ENCODE results near the gene BACH1.

BACH1 gene

GRCh38 chr21:29257701-29258100 is 41.0 kb upstream of the BACH1 start:
- no peak overlapping the region for H3K27ac ChIP-seq
- no peaks in the 10 kb centered on the region for H3K36me3 ChIP-seq
- no peak for TF ChIP-seq CTCF (IDR thresholded peaks at IDR 0.05)

GRCh38 chr21:29258626-29259338 is 39.9 kb upstream of the BACH1 start:
- no peak for TF ChIP-seq CTCF (IDR thresholded peaks at IDR 0.05)
- H3K36me3 ChIP-seq = no peaks in the 10 kb centered on the region
- H3K27me3 ChIP-seq = no peaks in the 10 kb centered on the region
- H3K4me1 ChIP-seq (ENCODE audit: control insufficient read depth in 1 of 2, insufficient read depth in 1 of 2, low read depth in 1 of 2, low read length in 1 of 2) = no peaks in the 10 kb centered on the region
- H3K27ac ChIP-seq = no peak overlapping the region
- H3K4me3 ChIP-seq (ENCODE audit: low read depth in 1 of 2, low read length in 1 of 2) = no peak overlapping the region
- peaks cover 5% of the 10 kb centered on the region for H3K9me3 ChIP-seq

More at GRCh38 chr21:29257701-29258100, 41.0 kb upstream of the BACH1 start:
- Histone ChIP-seq H3K9me3 (peaks cover 5% of the 10 kb centered on the region), H3K4me1 (ENCODE audit: control insufficient read depth in 1 of 2, insufficient read depth in 1 of 2, low read depth in 1 of 2, low read length in 1 of 2) (no peaks in the 10 kb centered on the region), H3K4me3 (ENCODE audit: low read depth in 1 of 2, low read length in 1 of 2) (no peak overlapping the region), H3K27me3 (no peaks in the 10 kb centered on the region)

GRCh38 chr21:29260461-29260860 is 38.3 kb upstream of the BACH1 start:
- Histone ChIP-seq H3K4me3 (ENCODE audit: low read depth in 1 of 2, low read length in 1 of 2) (no peak overlapping the region), H3K27me3 (no peaks in the 10 kb centered on the region), H3K4me1 (ENCODE audit: control insufficient read depth in 1 of 2, insufficient read depth in 1 of 2, low read depth in 1 of 2, low read length in 1 of 2) (no peaks in the 10 kb centered on the region), H3K27ac (no peak overlapping the region), H3K36me3 (no peaks in the 10 kb centered on the region), H3K9me3 (no peaks in the 10 kb centered on the region)
- no peak for TF ChIP-seq CTCF (IDR thresholded peaks at IDR 0.05)

- Histone ChIP-seq H3K4me3 (ENCODE audit: low read depth in 1 of 2, low read length in 1 of 2) (no peak overlapping the region), H3K4me1 (ENCODE audit: control insufficient read depth in 1 of 2, insufficient read depth in 1 of 2, low read depth in 1 of 2, low read length in 1 of 2) (no peaks in the 10 kb centered on the region), H3K36me3 (no peaks in the 10 kb centered on the region), H3K27me3 (no peaks in the 10 kb centered on the region), H3K27ac (no peak overlapping the region), H3K9me3 (no peaks in the 10 kb centered on the region)
- no peak for TF ChIP-seq CTCF (IDR thresholded peaks at IDR 0.05)
These were observed 36.9 kb upstream of the BACH1 start for GRCh38 chr21:29261555-29262540.

GRCh38 chr21:29264721-29265120 is 34.0 kb upstream of the BACH1 start:
- no peak overlapping the region for H3K27ac ChIP-seq
- H3K36me3 ChIP-seq = no peaks in the 10 kb centered on the region
- no peaks in the 10 kb centered on the region for H3K4me1 ChIP-seq (ENCODE audit: control insufficient read depth in 1 of 2, insufficient read depth in 1 of 2, low read depth in 1 of 2, low read length in 1 of 2)
- no peak for TF ChIP-seq CTCF (IDR thresholded peaks at IDR 0.05)
- no peaks in the 10 kb centered on the region for H3K9me3 ChIP-seq
- no peaks in the 10 kb centered on the region for H3K27me3 ChIP-seq
- H3K4me3 ChIP-seq (ENCODE audit: low read depth in 1 of 2, low read length in 1 of 2) = no peak overlapping the region

All from neutrophil (primary cell).